Activated CD4-positive, alpha-beta T cell treated with anti-CD3 and anti-CD28 coated beads, Interleukin-2, amount 50 U/mL, for 48 hours (primary cell): Measurements from ENCODE around the gene RASD2.

ENCODE experiments used
- DNase-seq, 2 experiments: peaks; one replicate each; pipeline ENCODE4 v3.0.0-alpha.2; 2020

The RASD2 gene

DNA sequence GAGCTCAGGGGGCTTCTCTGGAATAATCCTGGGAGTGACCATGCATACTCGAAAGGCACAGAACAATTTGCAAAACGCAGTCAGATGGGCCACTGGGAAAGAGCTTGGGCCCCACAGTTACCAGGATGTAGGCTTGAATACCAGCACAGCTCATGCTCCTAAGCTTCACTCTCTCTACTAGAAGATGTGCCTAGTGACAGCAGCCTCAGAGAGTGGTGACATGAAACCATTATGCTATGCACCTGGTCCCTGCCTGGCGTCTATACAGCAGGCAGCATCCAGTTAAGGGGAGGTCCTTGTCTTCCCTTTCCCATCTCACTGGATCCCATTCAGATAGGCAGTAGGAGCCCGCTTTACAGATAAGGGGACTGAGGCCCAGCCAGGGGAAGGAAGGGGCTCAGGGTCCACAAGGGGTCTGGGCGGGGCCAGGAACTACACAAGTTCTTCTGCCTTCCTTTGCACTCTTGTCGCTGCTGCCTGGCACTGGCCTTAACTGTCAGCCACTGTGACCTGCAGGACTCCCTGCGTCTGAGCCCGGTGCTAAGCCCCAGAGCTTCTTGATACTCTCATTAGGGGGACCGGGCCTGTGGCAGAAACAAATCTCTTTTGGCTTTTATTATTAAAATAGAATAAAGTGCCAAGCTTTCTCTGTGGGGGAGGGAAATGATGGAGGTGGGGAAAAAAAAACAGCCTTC, 21.2 kb upstream of the RASD2 start:
- no peak for DNase-seq

DNA sequence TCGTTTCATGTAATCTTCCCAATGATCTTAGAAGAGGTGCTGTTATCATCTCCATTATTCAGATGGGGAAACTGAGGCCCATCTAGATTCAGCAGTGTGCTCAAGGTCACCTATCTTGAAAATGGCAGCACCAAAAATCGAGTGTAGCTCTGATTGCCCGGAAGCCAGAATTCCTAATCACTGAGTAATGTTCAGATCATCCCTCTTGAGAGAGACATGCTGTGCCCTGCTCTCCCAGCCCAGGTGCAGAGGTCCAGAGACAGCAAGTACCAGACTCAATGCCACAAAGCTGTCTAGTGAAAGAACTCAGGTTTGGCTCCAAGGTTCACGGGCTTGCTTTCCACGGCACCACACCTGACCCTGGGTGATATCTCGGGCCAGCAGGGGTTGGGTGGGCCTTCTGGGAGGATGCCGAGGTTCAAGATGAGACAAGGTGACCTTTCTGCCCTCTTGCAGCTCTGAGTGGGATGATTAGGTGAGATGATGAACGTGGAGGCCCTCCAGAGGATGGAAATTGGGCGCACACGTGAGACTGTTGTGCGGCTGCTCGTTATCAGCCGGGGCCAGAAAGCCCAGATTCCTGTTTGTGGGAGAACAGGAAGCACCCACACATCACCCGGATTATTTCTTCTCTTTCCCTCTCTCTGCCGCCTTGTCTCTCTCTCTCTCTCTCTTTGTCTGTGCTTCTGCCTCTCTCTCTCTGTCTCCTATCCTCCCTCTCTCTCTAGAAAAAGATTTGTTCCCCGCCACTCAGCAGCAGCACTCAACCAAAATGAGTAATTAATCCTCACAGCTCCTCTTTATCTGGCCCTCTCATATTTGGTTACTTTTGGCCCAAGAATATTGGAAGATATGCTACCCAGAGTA, 19.0 kb upstream of the RASD2 start:
- no peak for DNase-seq

DNA sequence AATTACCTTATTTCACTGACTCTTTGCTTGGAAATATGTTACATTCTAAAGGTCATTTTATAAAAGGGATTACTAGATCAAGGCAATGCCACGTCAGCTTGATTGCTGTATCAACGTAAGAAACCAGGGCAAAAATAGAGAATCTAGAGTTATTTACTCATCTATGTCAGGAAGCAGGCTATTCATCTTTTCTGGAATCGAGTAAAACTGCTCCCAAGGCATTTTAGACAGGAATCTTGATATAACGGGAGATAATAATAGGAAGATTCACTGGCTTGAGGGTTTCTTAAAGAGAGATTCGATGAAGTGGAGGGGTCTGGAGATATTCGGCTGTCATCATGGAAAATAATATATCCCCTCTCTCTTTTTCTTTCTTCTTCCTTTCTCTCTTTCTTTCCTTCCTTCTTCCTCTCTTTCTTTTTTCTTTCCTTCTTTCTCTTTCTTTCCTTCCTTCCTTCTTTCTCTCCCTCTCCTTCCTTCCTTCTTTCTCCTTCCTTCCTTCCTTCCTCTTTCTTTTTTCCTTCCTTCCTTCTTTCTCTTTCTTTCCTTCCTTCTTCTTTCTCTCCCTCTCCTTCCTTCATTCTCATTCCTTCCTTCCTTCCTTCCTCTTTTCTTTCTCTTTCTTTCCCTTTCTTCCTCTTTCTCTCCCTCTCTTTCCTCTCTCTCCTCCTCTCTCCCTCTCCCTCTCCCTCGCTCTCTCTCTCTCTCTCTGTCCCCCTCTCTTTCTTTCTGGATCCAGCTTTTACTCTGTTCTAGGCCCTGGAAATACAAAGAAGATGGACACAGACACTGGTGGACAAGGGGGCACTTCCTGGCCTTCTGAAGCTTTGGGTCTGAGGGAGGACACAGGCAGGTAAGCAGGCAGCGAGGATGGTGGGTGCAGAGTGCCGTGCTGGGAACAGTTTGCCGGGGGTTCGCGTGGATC, 18.1 kb upstream of the RASD2 start:
- no peak for DNase-seq

DNA sequence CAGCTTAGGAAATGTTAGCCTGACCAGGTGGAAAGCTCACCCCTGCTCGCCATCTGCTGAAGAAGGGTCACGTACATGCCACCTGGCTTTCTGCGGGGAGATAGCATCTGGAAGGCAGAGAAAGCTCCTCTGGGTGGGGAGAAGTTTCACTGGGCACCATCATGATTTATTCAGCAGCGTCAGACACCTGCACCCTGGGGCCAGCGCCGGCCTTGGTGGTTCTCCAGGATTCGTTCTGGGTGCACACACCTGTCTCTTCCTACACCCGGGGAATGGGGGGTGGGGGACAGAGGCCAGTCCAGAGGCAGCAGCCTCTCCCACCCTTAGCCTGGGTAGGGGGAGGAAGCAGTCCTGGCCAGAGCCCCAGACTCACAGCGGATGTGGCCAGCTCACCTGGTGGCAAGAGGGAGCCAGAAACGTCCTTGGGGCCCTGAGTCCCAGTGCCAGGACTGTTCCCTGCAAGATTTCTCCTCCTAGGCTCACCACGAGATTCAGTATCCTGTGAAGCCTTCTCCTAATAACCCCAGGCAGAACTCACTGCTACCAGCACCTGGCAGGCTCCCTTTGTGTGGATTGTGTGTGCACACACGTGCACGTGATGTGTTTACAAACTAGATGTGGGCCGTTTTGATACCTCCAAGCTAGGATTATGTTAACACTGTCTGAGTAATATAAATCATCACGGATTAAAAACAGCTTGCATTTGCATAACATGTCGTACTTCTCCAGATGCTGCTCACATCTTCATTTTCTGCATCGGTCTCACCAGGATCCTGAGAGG, 17.3 kb upstream of the RASD2 start:
- DNase-seq, result no peak

DNA sequence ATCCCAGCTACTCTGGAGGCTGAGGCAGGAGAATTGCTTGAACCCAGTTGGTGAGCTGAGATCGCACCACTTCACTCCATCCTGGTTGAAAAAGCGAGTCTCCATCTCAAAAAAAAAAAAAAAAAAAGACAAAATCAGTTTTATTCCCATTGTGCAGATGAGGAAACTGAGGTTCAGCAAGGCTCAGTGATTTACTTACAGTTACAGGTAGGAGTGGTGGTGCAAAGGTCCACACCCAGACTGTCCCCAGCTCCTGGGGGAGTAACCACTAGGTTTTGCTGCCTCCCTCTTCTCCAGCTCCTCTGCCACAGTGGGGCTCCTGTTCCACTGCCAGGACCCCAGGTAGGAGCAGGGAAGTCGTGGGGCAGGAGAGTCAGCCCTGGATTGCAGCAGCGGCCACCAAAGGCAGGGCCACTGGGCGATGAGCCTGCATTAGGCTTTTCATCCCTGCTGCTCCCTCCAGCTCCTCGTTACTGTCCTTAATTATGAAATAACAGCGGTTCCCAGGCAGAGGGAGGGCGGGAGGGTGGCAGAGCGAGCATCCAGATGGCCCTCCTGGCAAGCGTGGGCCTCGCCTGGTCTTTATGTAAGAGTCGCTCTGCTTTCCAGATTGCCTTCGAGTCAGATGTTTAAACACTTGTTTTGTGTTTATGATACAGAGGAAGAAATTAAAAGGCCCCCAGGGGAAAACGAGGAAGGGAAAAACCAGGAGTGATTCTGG, 15.5 kb upstream of the RASD2 start:
- DNase-seq, result no peak

DNA sequence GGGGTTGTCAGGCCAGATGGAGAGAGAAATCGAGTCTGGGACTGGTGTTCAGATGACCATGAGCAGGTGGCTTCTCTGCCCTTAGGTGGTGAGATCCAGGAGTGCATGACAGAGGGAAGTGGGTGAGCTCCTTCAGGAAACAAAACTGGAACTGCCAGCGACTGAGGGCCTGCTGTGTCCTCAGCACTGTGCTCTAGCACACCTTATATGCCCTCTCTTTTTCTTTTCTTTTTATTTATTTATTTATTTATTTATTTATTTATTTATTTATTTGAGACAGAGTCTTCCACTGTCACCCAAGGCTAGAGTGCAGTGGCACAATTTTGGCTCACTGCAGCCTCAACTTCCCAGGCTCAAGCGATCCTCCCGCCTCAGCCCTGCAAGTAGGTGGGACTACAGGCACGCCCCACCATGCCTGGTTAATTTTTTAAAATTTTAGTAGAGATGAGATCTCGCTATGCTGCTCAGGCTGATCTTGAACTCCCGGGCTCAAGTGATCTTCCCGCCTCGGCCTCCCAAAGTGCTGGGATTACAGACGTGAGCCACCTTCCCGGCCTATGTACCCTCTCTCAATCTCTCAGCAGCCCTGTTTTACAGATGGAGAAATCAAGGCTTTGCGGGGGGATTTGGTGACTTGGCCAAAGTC, 14.8 kb upstream of the RASD2 start:
- no peak for DNase-seq

DNA sequence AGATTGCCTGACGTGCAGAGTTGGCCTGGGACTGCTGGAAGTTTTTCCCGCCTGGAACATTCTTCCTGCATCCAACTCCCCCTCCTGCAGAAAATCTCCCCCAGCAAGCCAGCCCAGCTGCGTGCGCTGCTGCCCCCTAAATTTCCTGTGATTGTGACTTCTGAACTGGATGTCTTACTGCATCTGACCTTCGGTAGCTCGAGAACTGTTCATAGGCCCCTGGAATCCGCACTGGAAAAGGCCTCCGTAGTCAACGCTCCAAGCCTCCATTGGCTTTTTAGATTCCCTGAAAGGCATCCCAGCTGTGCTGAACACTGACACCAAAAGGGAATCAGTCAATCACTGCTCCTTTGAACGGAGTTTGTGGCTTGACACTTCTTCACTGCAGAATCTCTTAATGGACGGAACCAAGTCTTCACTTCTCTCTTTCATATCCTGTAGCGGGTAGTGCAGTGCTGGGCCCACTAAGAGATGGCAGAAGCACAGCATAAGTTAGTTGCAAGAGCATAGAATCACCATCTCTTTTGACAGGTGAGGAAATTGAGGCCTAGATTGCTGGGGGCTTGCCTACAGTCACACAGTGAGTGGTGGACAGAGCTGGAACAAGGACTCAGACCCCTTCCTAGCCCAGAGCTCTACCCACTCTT, 14.2 kb upstream of the RASD2 start:
- no peak for DNase-seq

DNA sequence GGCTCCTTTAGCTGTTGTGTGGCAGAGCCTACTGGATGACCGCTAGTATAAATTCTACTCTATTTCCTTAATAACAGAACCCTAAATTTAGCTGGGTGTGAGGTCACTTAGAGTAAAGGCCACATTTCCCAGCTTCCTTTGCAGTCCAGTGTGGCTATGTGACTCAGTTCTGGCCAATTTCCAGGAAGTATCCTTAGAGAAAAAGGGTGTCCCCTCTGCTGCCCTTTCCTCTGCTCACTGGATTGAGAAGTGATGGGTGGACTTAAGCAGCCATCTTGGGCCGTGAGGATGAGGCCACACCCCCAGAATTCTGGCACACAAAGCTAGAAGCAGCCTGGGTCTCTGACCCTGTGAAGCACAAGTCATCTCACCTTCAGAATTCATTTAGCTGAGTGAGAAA, 11.7 kb upstream of the RASD2 start:
- no peak for DNase-seq

DNA sequence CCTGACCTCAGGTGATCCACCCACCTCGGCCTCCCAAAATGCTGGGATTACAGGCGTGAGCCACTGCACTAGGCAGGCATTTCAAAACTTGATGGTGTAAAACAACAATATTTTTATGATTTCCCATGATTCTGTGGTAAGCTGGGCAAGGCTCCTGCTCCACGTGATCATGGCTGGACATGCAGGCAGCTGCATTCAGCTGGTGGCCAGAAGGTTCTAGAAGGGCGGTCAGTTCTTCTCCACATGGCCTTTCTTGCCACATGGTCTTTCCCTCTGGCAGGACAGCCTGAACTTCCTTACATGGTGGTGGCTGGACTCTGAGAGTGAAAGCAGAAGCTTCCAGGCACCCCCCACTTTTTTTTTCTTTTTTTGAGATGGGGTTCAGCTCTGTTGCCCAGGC, 9.9 kb upstream of the RASD2 start:
- no peak for DNase-seq

DNA sequence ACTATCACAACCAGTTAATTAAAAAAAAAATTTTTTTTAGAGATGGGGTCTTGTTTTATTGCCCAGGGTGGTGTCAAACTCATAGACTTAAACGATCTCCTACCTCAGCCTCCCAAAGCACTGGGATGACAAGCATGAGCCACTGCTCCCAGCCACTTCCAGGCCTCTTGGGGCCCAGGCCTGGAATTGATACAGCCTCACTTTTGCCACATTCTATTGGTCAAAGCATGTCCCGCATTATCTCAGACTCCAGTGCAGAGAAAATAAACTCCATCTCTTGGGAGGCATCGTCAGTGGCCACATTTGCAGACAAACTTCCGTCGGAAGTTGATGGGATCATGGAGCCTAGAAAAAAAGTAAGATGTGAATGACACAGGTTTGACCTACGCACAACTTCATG, 9.4 kb upstream of the RASD2 start:
- DNase-seq, result no peak

DNA sequence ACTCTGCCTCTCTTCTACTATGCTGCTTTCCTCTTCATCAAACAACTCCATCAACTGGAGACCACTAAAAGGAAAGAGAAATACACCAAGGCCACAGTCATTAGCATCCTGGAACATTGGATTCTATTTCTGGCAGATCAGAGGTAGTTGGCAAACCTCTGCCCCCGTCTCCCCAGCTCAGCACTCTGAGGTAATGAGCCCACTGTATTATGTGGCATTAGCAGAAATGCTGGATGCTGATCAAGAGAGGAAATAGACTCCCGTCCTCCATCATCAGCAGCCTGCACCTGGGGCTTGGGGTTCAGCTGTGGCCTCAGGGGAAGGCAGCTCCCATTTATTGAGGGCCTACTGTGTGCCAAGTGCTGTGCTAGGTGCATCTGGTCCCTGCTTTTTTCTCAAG, 9.0 kb upstream of the RASD2 start:
- DNase-seq, result no peak

DNA sequence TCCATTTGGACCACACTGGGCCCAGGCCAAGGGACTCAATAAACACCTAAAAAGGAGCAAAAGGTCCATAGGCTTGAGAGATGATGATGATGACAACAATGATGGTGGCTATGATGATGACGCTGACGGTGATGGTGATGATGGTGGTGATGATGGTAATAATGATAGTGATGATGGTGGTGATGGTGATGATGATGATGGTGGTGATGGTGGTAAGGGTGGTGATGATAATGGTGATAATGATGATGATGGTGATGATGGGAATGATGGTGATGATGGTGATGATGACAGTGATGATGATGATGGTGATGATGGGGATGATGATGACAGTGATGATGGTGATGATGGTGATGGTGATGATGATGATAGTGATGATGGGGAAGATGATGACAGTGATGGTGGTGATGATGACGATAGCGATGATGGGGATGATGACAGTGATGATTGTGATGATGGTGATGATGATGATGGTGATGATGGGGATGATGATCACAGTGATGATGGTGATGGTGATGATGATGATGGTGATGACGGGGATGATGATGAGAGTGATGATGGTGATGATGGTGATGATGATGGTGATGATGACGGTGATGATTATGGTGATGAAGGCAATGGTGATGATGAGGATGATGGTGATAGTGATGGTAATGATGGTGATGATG, 7.1 kb upstream of the RASD2 start:
- DNase-seq, result no peak

DNA sequence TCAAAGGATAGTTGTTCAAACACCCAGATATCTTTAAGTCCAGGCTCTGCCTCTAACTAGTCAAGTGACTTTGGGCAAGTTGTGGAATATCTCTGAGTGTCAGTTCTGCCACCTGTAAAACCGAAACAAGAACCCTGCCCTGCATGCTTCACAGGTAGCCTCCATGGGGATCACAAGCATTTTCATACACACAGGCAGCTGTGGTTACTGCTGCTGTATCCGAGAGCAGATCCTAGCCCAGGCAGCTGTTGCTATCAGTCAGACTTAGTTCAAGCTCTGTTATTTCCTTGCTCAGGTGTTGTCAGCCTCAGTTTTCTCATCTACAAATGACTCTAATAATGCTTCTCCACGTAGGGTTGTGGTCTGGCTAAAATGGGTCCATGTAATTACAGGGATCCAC, 6.5 kb upstream of the RASD2 start:
- DNase-seq, result no peak

DNA sequence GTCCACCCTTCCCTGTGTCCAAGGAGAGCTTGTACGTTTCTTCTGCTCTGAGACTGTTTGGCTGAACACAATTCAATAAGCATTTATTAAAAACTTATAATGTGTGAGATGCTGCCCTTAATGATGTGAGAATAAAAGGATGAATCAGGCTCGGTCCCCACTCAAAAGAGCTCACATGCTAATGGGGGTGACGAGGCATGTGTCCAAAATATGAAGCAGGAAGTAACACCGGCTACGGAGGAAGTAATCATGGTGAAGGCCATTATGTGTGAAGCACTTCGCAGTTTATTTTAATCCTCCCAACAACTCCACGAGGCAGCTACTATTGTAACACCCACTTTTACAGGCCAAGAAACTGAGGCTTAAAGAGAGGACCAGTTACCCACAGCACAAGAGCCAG, 3.4 kb upstream of the RASD2 start:
- DNase-seq, result no peak

DNA sequence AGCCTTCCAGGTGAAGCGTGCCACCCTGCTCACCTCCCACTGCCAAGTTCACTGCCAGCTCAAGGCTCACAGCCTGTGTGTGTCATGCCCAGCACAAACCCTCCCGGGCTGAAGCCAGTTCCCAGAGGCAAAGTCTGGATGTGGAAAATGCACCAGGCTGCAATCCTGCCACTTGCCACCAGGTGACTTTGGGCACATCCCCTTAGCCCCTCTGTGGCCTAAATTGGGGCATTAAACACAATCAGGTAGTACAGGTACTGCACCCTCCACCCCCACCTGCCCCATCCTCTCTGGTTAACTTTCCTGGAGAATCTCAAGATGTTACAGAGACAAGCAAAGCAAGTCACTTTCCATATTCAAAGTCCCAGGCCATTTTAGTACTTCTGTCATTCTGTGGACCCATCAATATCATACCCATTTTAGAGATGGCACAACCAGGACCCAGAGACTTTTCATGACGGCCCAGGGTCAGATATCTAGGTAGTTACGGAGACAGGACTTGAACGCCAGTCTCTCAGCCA, 1.8 kb upstream of the RASD2 start:
- DNase-seq, result peak; percentile 48 to 60

DNA sequence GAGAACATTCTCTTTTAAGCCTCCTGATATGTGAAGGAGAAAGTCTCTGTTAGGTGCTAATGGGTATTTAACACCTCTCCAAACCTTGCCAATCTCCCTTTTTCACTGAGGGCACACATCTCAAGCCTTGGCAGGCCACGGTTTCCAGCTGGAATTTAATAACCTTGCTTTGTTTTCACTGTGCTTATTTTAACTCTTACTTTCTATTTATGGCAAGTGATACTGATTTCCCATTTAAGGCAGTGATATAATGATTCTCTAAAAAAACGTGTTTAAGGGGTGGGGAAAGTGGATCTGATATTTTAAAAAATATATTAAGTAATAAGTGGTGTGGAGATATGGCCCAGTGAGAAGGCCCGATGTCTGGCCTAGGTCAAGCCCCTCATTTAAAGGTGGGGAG, 1.1 kb upstream of the RASD2 start:
- no peak for DNase-seq

DNA sequence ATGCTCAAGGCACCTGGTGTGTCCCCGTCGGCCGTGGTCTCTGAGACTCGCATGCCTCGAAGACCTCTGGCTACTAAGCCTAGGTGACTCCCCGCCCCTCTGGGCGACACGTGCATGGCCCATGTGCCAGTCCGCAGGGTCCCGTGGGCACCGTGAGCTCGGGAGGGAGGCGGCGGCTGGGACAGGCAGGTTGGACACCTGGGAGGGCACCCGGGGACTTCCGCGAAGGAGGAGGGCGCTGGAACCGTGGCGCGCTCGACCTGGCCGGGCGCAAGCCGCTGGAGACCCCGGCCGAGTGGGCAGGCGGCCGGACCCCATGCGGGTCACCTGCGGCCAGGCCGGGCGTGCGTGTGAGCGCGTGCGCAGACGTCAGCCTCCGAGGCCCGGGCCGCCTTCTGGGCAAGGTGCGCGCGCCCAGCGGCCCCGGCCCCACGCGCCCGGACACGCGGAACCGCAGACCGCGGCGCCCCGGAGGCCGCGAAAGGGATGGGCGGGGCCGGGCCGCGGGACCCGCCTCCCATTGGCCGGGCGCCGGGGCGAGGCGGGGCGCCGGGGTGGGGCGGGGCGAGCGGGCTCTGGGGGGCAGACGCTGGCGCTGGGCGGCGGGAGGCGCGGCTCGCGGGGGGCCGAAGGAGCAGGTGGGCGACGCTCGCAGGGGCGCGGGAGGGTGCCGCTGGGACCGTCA, 579 bp upstream of the RASD2 start:
- peak; percentile 65 to 68 for DNase-seq

DNA sequence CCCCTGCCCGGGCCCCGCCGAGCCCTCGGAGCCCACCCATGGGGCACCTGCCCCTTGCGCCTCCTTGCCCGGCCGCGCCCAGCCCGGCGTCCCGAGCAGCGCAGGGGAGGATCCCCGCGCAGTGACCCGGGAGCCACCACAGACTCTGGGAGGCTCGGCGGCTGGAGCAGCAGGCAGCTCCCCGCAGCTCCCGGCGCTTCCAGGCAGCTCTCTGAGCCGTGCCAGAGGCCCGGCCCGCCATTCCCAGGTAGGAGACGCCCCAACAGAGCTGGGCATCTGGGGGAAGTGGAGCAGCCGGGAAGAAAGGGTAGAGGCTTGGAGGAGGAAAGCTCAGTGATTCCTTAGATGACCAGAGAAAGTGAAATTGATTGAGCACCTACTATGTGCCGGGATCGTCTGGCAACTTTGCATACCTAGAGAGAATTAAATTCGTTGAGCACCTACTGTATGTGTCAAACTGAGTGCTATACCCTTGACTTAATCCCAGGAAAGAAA, 670 bp downstream of the RASD2 start:
- no peak for DNase-seq
